HepG2 (cell line): ENCODE results near the gene FCMR.

Experiments
- ARNT ChIP-seq: fragments of 450-650 bp; IDR thresholded peaks from 2 replicates; pipeline ENCODE4 v1.6.1; 2017
- ZBTB7A ChIP-seq: sonication (generic); formaldehyde crosslinking; IDR thresholded peaks from 2 replicates; pipeline ENCODE4 v1.8.0; 2022; ENCODE audit warnings: mild to moderate bottlenecking, missing genetic modification reagents
- TF ChIP-seq, protein P1 (sequence below): sonication (generic); formaldehyde crosslinking; IDR thresholded peaks from 2 replicates; pipeline ENCODE4 v1.9.0; 2021; ENCODE audit warnings: missing genetic modification reagents, borderline replicate concordance

DNA sequence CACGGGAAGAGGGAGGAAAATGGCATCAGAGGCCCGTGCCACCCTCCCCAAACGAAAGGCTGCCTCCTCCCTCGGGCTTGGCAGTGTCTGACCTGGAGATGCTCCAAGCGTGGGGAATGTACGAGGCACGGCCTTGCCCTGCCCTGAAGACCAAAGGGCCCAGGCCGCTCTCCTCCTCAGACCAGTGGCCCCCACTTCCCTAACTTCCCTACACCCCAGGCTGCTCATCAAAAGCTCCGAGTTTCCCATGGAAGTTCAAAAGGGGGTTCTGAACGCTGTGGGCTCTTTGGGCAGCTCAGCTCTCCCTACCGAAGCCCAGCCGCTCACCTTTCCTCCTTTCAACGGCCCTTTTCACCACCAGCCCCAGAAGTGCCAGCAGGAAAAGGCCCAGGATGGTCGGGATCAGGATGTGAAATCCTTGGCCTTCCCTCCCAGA lies 11.8 kb downstream of the FCMR start:
- TF ChIP-seq, protein P1, sequence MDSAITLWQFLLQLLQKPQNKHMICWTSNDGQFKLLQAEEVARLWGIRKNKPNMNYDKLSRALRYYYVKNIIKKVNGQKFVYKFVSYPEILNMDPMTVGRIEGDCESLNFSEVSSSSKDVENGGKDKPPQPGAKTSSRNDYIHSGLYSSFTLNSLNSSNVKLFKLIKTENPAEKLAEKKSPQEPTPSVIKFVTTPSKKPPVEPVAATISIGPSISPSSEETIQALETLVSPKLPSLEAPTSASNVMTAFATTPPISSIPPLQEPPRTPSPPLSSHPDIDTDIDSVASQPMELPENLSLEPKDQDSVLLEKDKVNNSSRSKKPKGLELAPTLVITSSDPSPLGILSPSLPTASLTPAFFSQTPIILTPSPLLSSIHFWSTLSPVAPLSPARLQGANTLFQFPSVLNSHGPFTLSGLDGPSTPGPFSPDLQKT = no peak
- TF ChIP-seq ARNT (no peak), ZBTB7A (CRISPR knock-in tag) (no peak)
